Fibroblast of skin of scalp (primary cell): ENCODE results near the gene SAPCD1.
A peak's percentile ranks its signal among the peaks of the same experiment; 100 is the strongest.

Experiments
- DNase-seq: peaks from one replicate; pipeline ENCODE4 v3.0.0-alpha.2; 2013

Gene SAPCD1

DNA sequence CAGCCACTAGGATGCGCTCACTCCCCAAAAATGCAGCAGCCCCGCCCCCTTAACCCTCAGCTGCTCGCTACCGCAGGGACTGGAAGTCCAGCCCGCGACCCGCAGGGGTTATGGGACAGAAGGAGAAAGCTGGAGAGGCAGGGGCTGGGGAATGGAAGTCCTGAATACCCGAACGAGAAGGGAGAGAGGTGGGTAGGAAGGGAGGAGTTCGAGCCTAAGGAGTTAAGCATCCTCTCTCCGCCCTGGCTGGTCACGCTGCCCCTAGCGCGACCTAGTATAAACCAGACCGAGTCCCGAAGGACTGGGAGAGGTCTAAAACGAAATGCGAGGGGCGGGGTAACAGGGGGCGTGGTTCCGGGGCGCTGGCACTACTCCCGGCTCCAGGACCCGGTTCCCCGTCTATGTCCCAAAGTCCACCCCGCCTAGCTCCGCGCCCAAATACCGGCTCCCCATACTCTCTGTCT is 32.9 kb upstream of the SAPCD1 start:
- peak; percentile 86 for DNase-seq

DNA sequence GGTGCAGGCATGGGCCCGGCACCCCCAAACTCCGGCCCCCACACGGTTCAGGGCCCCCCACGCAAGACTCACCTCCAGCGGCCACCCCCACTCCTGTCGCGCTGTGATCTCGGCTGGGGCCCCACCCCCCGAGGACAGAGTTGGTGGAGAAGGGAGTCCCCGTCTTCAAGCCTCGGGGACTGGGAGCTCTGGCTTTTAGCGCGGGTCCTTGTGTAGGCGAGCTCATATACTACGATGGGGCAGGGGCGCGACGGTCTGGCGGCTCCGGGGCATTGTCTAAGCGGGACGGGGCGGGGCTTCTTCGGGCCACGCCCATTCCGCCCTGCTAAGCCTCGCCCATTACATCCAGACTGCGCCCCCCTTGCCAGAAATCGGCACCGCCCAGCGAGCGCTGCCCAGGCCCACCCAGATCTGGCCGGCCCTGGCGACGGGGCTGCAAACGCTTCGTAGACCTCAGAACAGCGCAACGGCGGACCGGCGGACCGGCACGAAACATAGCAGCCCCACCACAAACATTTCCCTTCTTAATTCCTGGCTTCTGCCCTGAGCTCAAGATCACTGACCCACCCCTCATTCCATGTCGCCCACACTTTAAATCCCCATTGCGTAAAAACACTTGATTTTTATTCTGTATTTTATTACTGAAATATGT is 32.4 kb upstream of the SAPCD1 start:
- DNase-seq = peak; percentile 91

GRCh38 chr6:31730631-31731086 is 31.8 kb upstream of the SAPCD1 start:
- no peak for DNase-seq

DNA sequence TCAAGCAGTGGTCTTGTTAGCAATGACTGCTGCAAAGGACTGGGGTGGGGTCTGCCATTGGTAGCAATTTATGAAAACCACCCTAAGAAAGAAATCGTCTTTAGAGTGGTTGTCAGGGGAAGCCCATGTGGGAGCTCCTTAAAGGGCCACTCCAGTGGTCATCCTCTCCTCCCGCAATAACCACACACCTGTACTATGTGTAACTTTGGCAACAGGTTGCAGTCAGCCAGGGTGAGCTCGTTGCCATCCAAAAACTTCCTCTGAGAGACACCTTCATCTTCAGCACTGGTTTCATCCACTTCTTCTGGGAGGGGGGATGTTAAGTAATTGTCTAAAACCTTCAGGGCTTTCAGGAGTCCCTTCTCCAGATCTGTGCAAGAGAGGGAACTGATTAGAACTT is 30.4 kb upstream of the SAPCD1 start:
- no peak for DNase-seq

GRCh38 chr6:31733734-31734133 is 28.7 kb upstream of the SAPCD1 start:
- DNase-seq = no peak

GRCh38 chr6:31734247-31734820 is 28.1 kb upstream of the SAPCD1 start:
- DNase-seq = no peak

- peak; percentile 83 for DNase-seq
Measured at GRCh38 chr6:31734821-31735406, 27.5 kb upstream of the SAPCD1 start.

- peak; percentile 84 for DNase-seq
Measured at GRCh38 chr6:31736021-31736767, 26.3 kb upstream of the SAPCD1 start, which contains the start of gene CLIC1. Gene CLIC1 (minus strand): TSS chr6:31736530. CDS start chr6:31736300, 230 bp downstream.

DNA sequence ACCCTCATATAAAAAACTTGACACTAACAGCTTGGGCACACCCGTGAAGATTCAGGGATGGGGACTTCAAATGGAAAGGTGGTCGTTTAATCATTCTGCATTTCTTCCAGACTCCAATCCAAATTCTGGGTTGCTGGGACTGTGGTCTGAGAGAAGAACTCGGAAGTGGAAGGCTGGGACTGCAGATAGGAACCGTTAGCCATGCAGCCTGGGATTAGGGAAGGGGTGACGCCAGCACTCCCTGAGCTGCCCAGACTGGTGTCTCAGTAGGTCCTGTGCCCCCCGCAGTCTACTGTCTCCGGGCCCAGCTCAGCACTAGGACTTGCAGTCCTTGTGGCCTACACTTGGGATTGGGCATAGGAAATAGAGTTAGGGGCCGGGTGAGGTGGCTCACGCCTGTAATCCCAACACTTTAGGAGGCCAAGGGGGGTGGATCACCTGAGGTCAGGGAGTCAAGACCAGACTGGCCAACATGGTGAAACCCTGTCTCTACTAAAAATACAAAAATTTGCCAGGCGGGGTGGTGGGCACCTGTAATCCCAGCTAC is 25.6 kb upstream of the SAPCD1 start:
- no peak for DNase-seq

DNA sequence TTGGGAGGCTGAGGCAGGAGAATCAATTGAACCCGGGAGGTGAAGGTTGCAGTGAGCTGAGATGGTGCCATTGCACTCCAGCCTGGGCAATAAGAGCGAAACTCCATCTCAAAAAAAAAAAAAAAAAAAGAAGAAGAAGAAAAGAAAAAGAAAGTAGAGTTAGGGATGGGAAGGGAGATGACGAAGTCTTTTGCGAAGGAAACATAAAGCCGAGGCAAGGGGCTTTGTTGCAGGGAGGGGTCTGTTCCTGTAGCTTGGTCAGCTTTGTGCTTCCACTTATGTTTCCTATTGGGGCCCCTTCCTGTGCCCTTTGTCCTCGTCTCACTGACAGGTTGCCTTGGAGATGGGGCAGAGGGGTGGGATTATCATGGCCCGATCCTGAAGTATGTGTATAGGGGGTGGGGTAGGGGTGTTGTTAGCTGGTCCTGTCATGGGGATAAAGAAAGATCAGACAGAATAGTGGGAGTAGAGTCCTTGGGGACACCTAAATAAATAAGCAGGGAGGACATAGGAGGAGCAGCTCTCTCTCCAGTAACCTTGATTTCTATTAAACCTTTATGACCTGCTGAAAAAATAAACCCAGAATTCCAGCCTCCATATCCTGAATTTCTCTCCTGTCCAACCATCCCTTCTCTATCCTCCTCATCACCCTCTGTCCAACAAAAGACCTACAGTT is 25.0 kb upstream of the SAPCD1 start:
- DNase-seq = no peak

DNA sequence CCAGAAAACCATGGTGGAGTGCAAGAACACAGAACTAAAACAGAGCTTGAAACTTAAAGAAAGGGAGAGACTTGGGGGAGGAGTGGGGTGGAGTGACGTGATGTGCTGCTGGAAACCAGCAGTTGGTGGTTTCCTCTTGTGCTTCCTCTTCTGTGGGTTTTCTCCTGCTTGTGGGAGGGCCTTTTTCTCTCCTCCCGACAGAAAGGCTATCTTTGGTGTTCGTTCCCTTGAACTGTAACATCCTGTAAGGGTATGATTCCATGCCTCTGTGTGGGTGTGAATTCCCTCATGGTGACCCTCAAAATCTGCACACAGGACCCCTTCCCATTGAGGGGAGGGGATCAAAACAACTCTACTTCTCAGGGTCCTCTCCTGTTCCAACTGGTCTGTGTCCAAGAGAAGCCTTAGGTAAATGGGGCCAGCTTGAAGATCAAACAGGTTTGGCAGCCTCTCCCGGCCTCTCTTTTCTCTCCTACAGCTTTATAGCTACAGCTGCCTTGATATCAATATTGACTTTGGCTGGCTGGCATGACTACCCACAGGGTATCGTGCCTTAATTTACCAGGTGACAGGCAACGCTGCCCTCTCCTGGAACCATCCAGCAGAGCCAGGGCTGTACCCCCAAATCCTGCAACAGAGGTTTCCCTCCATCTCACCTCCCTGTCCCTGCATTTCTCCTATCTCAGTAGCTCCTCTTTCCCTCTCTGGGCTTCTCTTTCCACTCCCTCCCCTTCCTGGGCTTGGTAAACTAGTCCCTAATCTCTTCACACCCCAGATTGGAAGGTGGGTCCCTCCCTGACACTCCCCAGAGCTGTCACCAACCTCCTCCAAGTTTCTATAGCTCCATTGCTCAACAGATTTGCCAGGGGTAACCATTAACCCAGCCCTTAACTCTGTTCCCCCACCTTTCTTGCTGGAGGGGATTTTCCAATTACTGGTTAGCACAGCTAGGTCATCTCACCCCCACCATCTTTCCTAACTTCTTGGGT is 24.2 kb upstream of the SAPCD1 start:
- peak; percentile 79 for DNase-seq

- DNase-seq = peak; percentile 99
Measured at GRCh38 chr6:31739639-31740396, 22.6 kb upstream of the SAPCD1 start, which contains the start of gene MSH5. Gene MSH5 (plus strand): TSS chr6:31740005. CDS start chr6:31740467, 462 bp downstream.

- peak; percentile 9 for DNase-seq
Measured at GRCh38 chr6:31740397-31741223, 21.8 kb upstream of the SAPCD1 start.

DNA sequence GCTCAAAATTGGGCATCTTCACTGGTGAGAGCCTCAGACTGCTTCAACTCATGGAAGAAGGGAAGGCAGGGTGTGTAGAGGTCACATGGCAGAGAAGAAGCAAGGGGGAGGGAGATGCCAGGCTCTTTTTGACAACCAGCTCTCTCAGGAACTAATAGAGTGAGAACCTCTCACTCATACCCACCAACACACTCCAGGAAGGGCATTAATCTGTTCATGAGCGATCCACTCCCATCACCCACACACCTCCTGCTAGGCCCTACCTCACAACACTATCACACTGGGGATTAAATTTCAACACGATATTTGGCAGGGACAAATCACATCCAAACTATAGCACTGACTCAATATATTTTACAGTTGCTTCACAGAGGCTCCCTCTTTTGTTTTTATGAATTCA is 20.6 kb upstream of the SAPCD1 start:
- no peak for DNase-seq

DNA sequence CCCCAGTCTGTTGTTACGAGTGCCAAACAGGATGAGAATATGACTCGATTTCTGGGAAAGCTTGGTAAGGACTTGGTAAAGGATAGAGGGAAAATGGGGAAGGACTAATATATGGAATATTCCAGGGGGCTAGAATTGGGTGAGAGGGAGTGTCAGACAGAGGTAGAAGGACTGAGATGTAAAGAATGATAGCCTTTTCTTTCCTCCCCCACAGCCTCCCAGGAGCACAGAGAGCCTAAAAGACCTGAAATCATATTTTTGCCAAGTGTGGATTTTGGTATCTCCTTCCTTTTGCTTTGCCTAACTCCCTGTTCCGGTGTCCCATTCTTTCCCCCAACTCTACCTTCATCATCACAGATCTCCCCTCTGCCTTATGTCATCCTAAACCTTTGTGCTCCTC is 19.6 kb upstream of the SAPCD1 start:
- no peak for DNase-seq

DNA sequence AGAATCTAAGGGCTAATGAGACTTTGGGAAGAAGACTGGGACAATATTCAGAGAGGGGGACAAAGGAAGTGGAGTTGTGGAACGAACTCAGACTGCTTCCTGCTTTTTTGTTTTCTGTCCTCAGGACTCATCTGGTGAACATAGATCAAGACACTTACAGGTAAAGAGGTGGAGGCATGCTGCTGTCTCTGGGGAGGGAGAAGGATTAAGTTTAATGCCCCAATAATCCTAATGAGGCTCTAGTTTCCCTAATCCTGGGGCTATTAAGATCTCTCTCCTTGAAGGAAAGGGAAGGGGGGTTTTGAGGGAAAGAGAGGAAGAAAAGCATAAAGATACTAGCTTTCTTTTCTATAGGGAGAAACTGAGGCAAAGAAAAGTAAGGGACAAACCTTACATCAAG is 18.0 kb upstream of the SAPCD1 start:
- DNase-seq = no peak

- DNase-seq = no peak
Measured at GRCh38 chr6:31749301-31750036, 13.0 kb upstream of the SAPCD1 start.

DNA sequence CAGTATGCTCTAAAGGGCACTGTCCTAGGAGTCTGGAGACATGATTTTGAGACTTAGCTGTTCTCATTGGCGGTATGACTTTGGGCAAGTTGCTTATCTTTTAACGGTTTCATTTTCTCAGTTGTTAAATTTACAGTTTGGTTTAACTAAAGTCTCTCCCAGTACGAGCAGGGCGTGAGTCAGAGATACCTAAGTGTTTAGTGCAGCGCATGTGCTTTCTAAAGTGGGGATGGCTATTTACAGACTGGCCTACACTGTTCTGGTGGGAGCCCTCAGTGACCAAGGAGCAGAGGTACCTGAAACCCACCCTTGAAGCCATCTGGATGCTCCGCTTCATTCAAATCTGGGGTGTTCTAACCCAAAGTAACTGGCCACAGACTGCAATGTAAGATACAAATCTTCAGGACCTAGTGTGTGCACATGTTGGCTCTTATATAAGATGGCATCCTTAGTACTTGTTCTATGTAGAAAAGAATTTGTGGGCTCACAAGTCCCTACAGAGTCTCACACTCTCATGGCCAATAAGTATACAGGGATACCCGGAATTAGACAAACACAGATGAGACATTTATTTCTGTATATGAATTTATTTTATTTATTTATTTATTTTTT is 11.9 kb upstream of the SAPCD1 start:
- DNase-seq = no peak
